AG09309 (cell line): ENCODE results near the gene LRRC4B.
A peak's percentile ranks its signal among the peaks of the same experiment; 100 is the strongest.

Experiments used
- DNase-seq: peaks from one replicate; pipeline ENCODE4 v3.0.0-alpha.2; 2010; ENCODE audit warnings: low read depth
- H3K4me3 ChIP-seq: 2 replicates; pipeline ENCODE4 v1.5.1; 2011; ENCODE audit warnings: mild to moderate bottlenecking, low read depth, low read length, moderate library complexity; ENCODE audit not compliant: control insufficient read depth
- CTCF ChIP-seq: IDR thresholded peaks from 2 replicates; pipeline ENCODE4 v1.5.1; 2011; ENCODE audit warnings: mild to moderate bottlenecking, low read depth, low read length, inconsistent platforms; ENCODE audit not compliant: insufficient read depth, control insufficient read depth; ENCODE audit errors: missing control alignments

The LRRC4B gene

GRCh38 chr19:50490411-50490811 is 77.8 kb downstream of the LRRC4B start:
- no peak for TF ChIP-seq CTCF
- no peak for DNase-seq
- no peak overlapping the region for H3K4me3 ChIP-seq

GRCh38 chr19:50489461-50490011 is 78.7 kb downstream of the LRRC4B start:
- no peak overlapping the region for H3K4me3 ChIP-seq
- no peak for TF ChIP-seq CTCF
- DNase-seq: no peak

- no peak for DNase-seq
- H3K4me3 ChIP-seq: no peak overlapping the region
- TF ChIP-seq CTCF: no peak
Measured at GRCh38 chr19:50488389-50489194, 79.6 kb downstream of the LRRC4B start.

- no peak for DNase-seq
- TF ChIP-seq CTCF: peak; percentile 46
- H3K4me3 ChIP-seq: no peak overlapping the region
Measured at GRCh38 chr19:50486823-50487515, 81.3 kb downstream of the LRRC4B start.

GRCh38 chr19:50485284-50485955 is 82.8 kb downstream of the LRRC4B start:
- no peak overlapping the region for H3K4me3 ChIP-seq
- TF ChIP-seq CTCF: no peak
- DNase-seq: no peak

- no peak overlapping the region for H3K4me3 ChIP-seq
- no peak for TF ChIP-seq CTCF
- DNase-seq: no peak
Measured at GRCh38 chr19:50482916-50483315, 85.3 kb downstream of the LRRC4B start.
